ENCODE results near the gene TLK2. TPM values are rescaled to one million over a fixed set of nuclear protein-coding genes. Genes with fewer than 3 reads are reported as not detected.
"Not testable (repeated sequence)": the region's sequence is repeated elsewhere in the genome, so short reads cannot be mapped to it uniquely, and the experiment has no call there.

Gene TLK2
- total RNA-seq, 1 experiment from 2014 or later = 54.7 TPM

DNA sequence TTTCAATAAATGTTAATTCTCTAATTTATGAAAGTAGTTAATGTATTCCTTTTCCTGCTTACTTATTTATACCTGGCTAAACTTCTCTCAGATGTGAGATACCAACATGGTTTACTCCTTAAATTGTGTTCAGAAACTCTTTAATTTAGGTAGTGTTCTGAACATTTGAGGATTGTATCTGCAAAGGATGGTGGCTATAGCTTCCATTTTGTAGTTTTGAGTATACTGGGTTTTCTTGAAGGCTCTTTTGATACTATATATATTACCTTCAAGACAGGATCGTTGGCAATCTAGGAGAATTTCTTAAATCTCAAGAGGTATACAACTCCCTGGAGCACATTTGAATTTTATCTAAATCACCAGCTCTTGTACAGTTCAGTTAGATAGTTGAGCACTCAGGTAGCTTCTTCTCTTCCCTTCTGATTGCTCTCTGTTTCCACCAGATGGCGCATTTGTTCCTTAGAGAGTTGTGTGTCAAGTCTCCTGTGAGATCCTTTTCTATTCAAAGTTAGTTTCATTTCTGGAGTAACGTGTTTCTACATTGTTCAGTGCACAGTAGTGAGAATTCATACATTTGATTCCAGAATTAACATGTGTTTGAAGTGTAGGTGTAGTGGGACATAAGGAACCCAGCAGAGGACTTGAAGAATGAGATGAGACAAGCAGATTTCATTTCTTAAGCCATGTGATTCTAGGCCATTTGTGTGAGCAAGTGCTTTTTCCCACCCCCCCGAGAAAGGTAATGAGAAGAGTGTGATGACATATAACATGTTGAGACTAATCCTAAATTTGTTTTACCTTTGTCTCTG, 74.4 kb downstream of the TLK2 start:
- DNase-seq (ENCODE audit: low spot score) = peak; percentile 66
- H3K27ac ChIP-seq (ENCODE audit: low read depth, low read length, poor library complexity, severe bottlenecking); H3K9me3 ChIP-seq (ENCODE audit: low read depth, low read length, poor library complexity, severe bottlenecking); H3K27me3 ChIP-seq (replicated peaks; ENCODE audit: insufficient read depth, low read depth, low read length, poor library complexity); H3K36me3 ChIP-seq (ENCODE audit: insufficient read depth, low read length, poor library complexity, severe bottlenecking); POLR2A ChIA-PET (ENCODE audit: low non-redundant PET); H3K4me3 ChIP-seq (ENCODE audit: low read depth, low read length, poor library complexity, severe bottlenecking); BruUV-seq (replicated peaks); H3K4me1 ChIP-seq (ENCODE audit: insufficient read depth, low read length, poor library complexity, severe bottlenecking): not testable (repeated sequence)
- intact Hi-C loops (cut with micrococcal nuclease; ENCODE audit: unreplicated experiment) = loop anchor here (5.0 to 10.0 kb wide), 3 partner anchors 142 to 854 kb away; partner anchors contain the start of gene TANC2
- TF ChIP-seq, protein P1, sequence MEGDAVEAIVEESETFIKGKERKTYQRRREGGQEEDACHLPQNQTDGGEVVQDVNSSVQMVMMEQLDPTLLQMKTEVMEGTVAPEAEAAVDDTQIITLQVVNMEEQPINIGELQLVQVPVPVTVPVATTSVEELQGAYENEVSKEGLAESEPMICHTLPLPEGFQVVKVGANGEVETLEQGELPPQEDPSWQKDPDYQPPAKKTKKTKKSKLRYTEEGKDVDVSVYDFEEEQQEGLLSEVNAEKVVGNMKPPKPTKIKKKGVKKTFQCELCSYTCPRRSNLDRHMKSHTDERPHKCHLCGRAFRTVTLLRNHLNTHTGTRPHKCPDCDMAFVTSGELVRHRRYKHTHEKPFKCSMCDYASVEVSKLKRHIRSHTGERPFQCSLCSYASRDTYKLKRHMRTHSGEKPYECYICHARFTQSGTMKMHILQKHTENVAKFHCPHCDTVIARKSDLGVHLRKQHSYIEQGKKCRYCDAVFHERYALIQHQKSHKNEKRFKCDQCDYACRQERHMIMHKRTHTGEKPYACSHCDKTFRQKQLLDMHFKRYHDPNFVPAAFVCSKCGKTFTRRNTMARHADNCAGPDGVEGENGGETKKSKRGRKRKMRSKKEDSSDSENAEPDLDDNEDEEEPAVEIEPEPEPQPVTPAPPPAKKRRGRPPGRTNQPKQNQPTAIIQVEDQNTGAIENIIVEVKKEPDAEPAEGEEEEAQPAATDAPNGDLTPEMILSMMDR (conservative IDR thresholded peaks at IDR 0.05; ENCODE audit: low read depth, low read length) = peak; percentile 51; the same call in 1 of the 2 replicates
- CTCF ChIA-PET = interaction anchor here (0.6 to 0.9 kb wide), 3 partner anchors 40 to 854 kb away, joined by 3 to 5 read pairs (median 4); no protein-coding TSS in a partner anchor

DNA sequence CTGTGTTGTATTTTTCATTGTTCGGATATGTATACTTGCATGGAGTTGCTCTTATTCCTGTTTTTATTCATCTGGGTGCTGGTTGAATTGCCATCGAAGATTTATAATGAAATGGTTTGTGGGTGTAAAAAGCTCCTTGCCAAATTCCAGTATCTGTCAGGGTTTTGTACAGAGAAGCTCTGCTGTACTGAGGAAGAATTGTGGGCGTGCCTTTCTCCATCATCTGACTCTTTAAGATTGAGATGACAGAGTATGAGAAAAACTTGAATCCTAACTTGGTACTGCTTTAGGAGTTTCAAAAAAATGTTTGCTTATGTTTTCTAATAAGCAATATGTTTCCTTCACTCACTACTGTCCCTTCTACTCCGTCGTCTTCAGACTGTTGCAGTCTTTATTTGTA, 78.9 kb downstream of the TLK2 start:
- CTCF ChIA-PET; BruUV-seq (replicated peaks): not testable (repeated sequence)
- intact Hi-C loops (cut with micrococcal nuclease; ENCODE audit: unreplicated experiment) = loop anchor here (10.0 kb wide), 1 partner anchor 137 kb away; no protein-coding TSS in a partner anchor

DNA sequence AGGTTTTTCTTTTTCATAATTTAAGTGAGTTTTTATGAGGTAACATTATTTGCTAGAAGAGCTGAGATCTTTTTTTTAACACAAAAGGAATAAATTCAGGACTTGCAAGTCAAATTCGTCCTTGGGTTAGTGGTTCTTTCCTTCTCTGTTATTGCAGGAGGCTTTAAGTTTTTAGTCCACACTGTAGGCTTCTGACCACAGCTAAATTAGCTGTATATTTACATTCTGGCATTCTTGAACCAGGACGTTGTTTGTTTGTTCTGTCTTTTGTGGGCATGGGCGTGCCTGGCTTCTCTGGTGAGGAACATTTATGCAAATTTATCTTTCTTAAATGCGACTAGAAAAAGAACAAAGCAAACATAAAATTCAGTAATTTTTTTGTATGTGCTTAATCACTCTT, 80.3 kb downstream of the TLK2 start:
- intact Hi-C loops (cut with micrococcal nuclease; ENCODE audit: unreplicated experiment) = loop anchor here (10.0 kb wide), 1 partner anchor 136 kb away; no protein-coding TSS in a partner anchor
- H3K27me3 ChIP-seq (replicated peaks; ENCODE audit: insufficient read depth, low read depth, low read length, poor library complexity); DNase-seq (ENCODE audit: low spot score); H3K4me3 ChIP-seq (ENCODE audit: low read depth, low read length, poor library complexity, severe bottlenecking); H3K36me3 ChIP-seq (ENCODE audit: insufficient read depth, low read length, poor library complexity, severe bottlenecking); CTCF ChIA-PET; BruUV-seq (replicated peaks); H3K4me1 ChIP-seq (ENCODE audit: insufficient read depth, low read length, poor library complexity, severe bottlenecking); H3K9me3 ChIP-seq (ENCODE audit: low read depth, low read length, poor library complexity, severe bottlenecking); H3K27ac ChIP-seq (ENCODE audit: low read depth, low read length, poor library complexity, severe bottlenecking): not testable (repeated sequence)
- POLR2A ChIA-PET (ENCODE audit: low non-redundant PET) = interaction anchor here (0.7 kb wide), 1 partner anchor 268 kb away, joined by 3 read pairs; no protein-coding TSS in a partner anchor

More for the DNA sequence above, 78.9 kb downstream of the TLK2 start:
- POLR2A ChIA-PET (ENCODE audit: low non-redundant PET); H3K27ac ChIP-seq (ENCODE audit: low read depth, low read length, poor library complexity, severe bottlenecking); H3K4me1 ChIP-seq (ENCODE audit: insufficient read depth, low read length, poor library complexity, severe bottlenecking); DNase-seq (ENCODE audit: low spot score); H3K9me3 ChIP-seq (ENCODE audit: low read depth, low read length, poor library complexity, severe bottlenecking); H3K36me3 ChIP-seq (ENCODE audit: insufficient read depth, low read length, poor library complexity, severe bottlenecking); H3K27me3 ChIP-seq (replicated peaks; ENCODE audit: insufficient read depth, low read depth, low read length, poor library complexity); H3K4me3 ChIP-seq (ENCODE audit: low read depth, low read length, poor library complexity, severe bottlenecking): not testable (repeated sequence)

DNA sequence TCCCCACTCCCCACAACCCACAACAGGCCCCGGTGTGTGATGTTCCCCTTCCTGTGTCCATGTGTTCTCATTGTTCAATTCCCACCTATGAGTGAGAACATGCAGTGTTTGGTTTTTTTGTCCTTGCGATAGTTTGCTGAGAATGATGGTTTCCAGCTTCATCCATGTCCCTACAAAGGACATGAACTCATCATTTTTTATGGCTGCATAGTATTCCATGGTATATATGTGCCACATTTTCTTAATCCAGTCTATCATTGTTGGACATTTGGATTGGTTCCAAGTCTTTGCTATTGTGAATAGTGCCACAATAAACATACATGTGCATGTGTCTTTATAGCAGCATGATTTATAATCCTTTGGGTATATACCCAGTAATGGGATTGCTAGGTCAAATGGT, 82.3 kb downstream of the TLK2 start:
- CTCF ChIA-PET; POLR2A ChIA-PET (ENCODE audit: low non-redundant PET); H3K9me3 ChIP-seq (ENCODE audit: low read depth, low read length, poor library complexity, severe bottlenecking); H3K27me3 ChIP-seq (replicated peaks; ENCODE audit: insufficient read depth, low read depth, low read length, poor library complexity); H3K27ac ChIP-seq (ENCODE audit: low read depth, low read length, poor library complexity, severe bottlenecking); DNase-seq (ENCODE audit: low spot score); intact Hi-C loops (cut with micrococcal nuclease; ENCODE audit: unreplicated experiment); H3K4me3 ChIP-seq (ENCODE audit: low read depth, low read length, poor library complexity, severe bottlenecking); BruUV-seq (replicated peaks); H3K4me1 ChIP-seq (ENCODE audit: insufficient read depth, low read length, poor library complexity, severe bottlenecking): not testable (repeated sequence)
- peaks cover 16% of the 10 kb centered on the region for H3K36me3 ChIP-seq (ENCODE audit: insufficient read depth, low read length, poor library complexity, severe bottlenecking)

All from A673 (cell line).